A673 (cell line): ENCODE measurements around the gene PPP2R3B. TPM values are rescaled to one million over a fixed set of nuclear protein-coding genes. Genes with fewer than 3 reads are reported as not detected.

Experiments used
- BruUV-seq: library from RNA; stranded (reverse); fragments of 400-500 nt; replicated peaks from 2 replicates; lab custom pipeline; 2021; lab: Mats Ljungman, UMichigan
- CTCF ChIA-PET: fragments of 300-600 bp; sonication (Branson Sonifier 250); formaldehyde crosslinking; loops from one replicate; lab custom pipeline; 2022; ENCODE audit warnings: antibody characterized with exemption; lab: Charles Lee
- POLR2A ChIA-PET: fragments of 300-600 bp; sonication (Branson Sonifier 250); formaldehyde crosslinking; loops from one replicate; lab custom pipeline; 2022; ENCODE audit warnings: antibody characterized with exemption; ENCODE audit not compliant: low non-redundant PET; lab: Charles Lee
- DNase-seq: peaks from one replicate; pipeline ENCODE4 v3.0.0-alpha.2; 2015; ENCODE audit warnings: low spot score
- H3K27ac ChIP-seq: fragments of 200-600 bp; sonication (generic); 2 replicates; pipeline ENCODE4 v1.5.1; 2016; ENCODE audit warnings: mixed run types, low read depth, mild to moderate bottlenecking, mixed read lengths, antibody characterized with exemption, low read length; ENCODE audit not compliant: poor library complexity, severe bottlenecking
- H3K27me3 ChIP-seq: fragments of 200-600 bp; sonication (generic); replicated peaks from 2 replicates; pipeline ENCODE4 v1.6.1; 2017; ENCODE audit warnings: mixed run types, low read depth, mild to moderate bottlenecking, mixed read lengths, antibody characterized with exemption, low read length; ENCODE audit not compliant: insufficient read depth, poor library complexity
- H3K36me3 ChIP-seq: fragments of 200-600 bp; sonication (generic); 2 replicates; pipeline ENCODE4 v1.6.1; 2016; ENCODE audit warnings: mixed run types, mild to moderate bottlenecking, mixed read lengths, antibody characterized with exemption, low read length; ENCODE audit not compliant: insufficient read depth, poor library complexity, severe bottlenecking
- H3K4me1 ChIP-seq: fragments of 200-600 bp; sonication (generic); 2 replicates; pipeline ENCODE4 v1.6.1; 2017; ENCODE audit warnings: mixed run types, mild to moderate bottlenecking, mixed read lengths, antibody characterized with exemption, low read length; ENCODE audit not compliant: insufficient read depth, poor library complexity, severe bottlenecking
- H3K4me3 ChIP-seq: fragments of 200-600 bp; sonication (generic); 2 replicates; pipeline ENCODE4 v1.5.1; 2016; ENCODE audit warnings: low read depth, mixed run types, mild to moderate bottlenecking, mixed read lengths, low read length; ENCODE audit not compliant: poor library complexity, severe bottlenecking
- H3K9me3 ChIP-seq: fragments of 200-600 bp; sonication (generic); 2 replicates; pipeline ENCODE4 v1.6.1; 2016; ENCODE audit warnings: mixed run types, low read depth, mild to moderate bottlenecking, mixed read lengths, antibody characterized with exemption, low read length; ENCODE audit not compliant: poor library complexity, severe bottlenecking
- EZH2 ChIP-seq: fragments of 200-600 bp; sonication (generic); IDR thresholded peaks from 2 replicates; pipeline ENCODE4 v1.6.1; 2017; ENCODE audit warnings: borderline replicate concordance, low read depth, mild to moderate bottlenecking, mixed read lengths, antibody characterized with exemption, low read length; ENCODE audit not compliant: poor library complexity, severe bottlenecking
- intact Hi-C: fragments of 100-400 bp; cut with micrococcal nuclease; formaldehyde crosslinking; loops from one replicate; pipeline ENCODE4 v1.10.0; 2022; ENCODE audit not compliant: unreplicated experiment
- total RNA-seq: library from RNA; stranded (reverse); gene quantifications from 2 replicates; pipeline ENCODE4 v1.2.3, GENCODE V29; 2021
- TF ChIP-seq, protein P1 (sequence below): fragments of 300-800, 200-600 bp; sonication (generic); conservative IDR thresholded peaks from 2 replicates; pipeline ENCODE4 v1.5.1; 2017; ENCODE audit warnings: low read depth, mild to moderate bottlenecking, antibody characterized with exemption, low read length, moderate library complexity, mixed read lengths

Gene PPP2R3B
- total RNA-seq, 1 experiment from 2014 or later = 43.6 TPM

DNA sequence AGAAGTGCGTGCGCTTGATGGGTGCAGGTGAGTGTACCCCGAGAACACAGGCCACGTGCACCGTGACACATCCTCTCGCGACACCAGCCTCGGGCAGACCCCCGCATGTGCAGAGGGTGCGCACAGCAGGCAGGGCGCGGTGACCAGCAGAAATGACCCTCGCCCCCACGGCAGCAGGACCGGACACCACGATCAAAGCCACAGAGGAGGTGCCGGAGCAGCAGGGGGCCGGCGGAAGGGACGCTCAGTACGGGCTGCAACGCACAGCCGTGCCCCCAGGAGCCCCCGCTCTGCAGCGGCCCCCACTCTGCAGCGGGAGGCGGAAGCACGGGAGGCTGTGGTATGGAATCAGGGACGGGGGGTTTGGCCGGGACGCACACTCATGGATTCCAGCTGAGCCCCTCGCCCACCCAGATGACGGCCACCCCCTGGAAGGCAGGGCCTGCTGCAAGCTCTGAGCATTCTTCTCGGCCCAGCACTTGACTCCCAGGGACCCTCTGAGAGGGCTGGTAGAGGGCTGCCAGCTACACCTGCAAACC, 17.1 kb downstream of the PPP2R3B start:
- Histone ChIP-seq H3K9me3 (no peaks in the 10 kb centered on the region), H3K27ac (no peak overlapping the region), H3K36me3 (no peaks in the 10 kb centered on the region), H3K4me3 (no peak overlapping the region), H3K27me3 (peaks cover 24% of the 10 kb centered on the region), H3K4me1 (peaks cover 14% of the 10 kb centered on the region)
- DNase-seq = no peak
- POLR2A ChIA-PET = no interaction called here
- CTCF ChIA-PET = no interaction called here
- no TSS peak for BruUV-seq
- no peak for TF ChIP-seq EZH2
- TF ChIP-seq, protein P1, sequence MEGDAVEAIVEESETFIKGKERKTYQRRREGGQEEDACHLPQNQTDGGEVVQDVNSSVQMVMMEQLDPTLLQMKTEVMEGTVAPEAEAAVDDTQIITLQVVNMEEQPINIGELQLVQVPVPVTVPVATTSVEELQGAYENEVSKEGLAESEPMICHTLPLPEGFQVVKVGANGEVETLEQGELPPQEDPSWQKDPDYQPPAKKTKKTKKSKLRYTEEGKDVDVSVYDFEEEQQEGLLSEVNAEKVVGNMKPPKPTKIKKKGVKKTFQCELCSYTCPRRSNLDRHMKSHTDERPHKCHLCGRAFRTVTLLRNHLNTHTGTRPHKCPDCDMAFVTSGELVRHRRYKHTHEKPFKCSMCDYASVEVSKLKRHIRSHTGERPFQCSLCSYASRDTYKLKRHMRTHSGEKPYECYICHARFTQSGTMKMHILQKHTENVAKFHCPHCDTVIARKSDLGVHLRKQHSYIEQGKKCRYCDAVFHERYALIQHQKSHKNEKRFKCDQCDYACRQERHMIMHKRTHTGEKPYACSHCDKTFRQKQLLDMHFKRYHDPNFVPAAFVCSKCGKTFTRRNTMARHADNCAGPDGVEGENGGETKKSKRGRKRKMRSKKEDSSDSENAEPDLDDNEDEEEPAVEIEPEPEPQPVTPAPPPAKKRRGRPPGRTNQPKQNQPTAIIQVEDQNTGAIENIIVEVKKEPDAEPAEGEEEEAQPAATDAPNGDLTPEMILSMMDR = no peak
- intact Hi-C loops = no loop called here

DNA sequence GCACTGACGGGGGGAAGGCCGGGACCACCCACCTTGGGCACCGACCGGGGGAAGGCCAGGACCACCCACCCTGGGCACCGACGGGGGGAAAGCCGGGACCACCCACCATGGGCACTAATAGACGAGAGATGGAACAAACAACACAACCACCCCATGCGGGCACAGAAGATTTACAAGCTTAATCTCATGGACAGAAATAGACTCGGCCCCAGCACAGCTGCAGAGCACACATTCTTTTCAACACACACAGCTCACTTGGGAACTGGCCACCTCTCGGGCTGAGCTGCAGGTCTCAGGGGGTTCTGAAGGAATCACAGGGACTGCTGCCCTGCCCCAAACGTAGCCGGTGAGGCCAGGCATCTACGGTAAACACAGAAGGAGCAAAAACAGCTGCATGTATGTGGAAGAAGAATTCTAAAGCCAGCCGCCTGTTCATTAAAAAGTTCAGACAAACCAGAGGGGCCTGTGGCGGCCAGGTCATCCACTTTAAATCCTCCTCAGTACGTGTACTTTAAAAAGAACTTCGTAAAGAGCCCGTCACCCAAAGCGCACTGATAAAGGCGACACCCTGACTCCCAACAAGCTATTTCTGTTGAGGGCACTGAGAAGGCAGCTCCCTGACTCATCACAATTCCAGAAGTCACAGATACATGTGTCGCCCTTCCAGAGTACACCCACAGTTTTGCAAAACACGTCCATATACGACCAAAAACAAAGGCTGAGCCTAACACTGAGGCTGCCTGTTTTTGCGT, 17.7 kb downstream of the PPP2R3B start:
- TF ChIP-seq, protein P1 = no peak
- no peak for TF ChIP-seq EZH2
- Histone ChIP-seq H3K4me3 (no peak overlapping the region), H3K4me1 (peaks cover 9% of the 10 kb centered on the region), H3K36me3 (no peaks in the 10 kb centered on the region), H3K27me3 (peaks cover 18% of the 10 kb centered on the region), H3K27ac (no peak overlapping the region), H3K9me3 (no peaks in the 10 kb centered on the region)
- POLR2A ChIA-PET = no interaction called here
- intact Hi-C loops = no loop called here
- DNase-seq = peak; percentile 23
- CTCF ChIA-PET = no interaction called here
- no TSS peak for BruUV-seq

DNA sequence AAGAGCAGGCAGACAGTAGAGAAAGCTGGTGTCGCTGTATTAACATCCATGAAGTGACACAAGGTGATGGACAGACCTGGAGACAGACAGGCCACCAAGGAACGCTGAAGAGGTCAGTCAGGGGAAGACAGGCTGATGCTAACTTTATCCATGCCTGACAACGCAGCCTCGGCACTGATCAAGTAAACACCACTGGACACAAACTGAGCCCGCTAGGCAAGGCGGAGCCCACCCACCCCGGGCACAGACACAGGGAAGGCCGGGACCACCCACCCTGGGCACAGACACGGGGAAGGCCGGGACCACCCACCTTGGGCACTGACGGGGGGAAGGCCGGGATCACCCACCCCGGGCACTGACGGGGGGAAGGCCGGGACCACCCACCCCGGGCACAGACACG, 18.8 kb downstream of the PPP2R3B start:
- no peaks in the 10 kb centered on the region for H3K36me3 ChIP-seq
- no TSS peak for BruUV-seq
- peaks cover 9% of the 10 kb centered on the region for H3K27me3 ChIP-seq
- H3K9me3 ChIP-seq = no peaks in the 10 kb centered on the region
- CTCF ChIA-PET = no interaction called here
- intact Hi-C loops = no loop called here
- no peak overlapping the region for H3K27ac ChIP-seq
- no peak overlapping the region for H3K4me3 ChIP-seq
- peaks cover 7% of the 10 kb centered on the region for H3K4me1 ChIP-seq
- TF ChIP-seq, protein P1 = no peak
- no peak for TF ChIP-seq EZH2
- no peak for DNase-seq
- POLR2A ChIA-PET = no interaction called here
